RWPE2 (cell line): Measurements from ENCODE around the gene SPINT1.

Experiments
- ATAC-seq: fragments of 200-7000 bp; cut with Tn5 transposase; 3 replicates; pipeline ENCODE4 v1.9.1; 2021; ENCODE audit warnings: low read depth
- DNase-seq: peaks from one replicate; pipeline ENCODE4 v3.0.0-alpha.2; 2020; ENCODE audit warnings: low spot score
- H3K27ac ChIP-seq: fragments of 450-650 bp; 2 replicates; pipeline ENCODE4 v1.5.1; 2017; ENCODE audit warnings: mild to moderate bottlenecking; ENCODE audit not compliant: poor library complexity, severe bottlenecking
- H3K27me3 ChIP-seq: fragments of 250-450 bp; sonication (Bioruptor Pico); 2 replicates; pipeline ENCODE4 v1.5.1; 2021; ENCODE audit warnings: mild to moderate bottlenecking, moderate library complexity; ENCODE audit not compliant: insufficient read depth, poor library complexity, severe bottlenecking
- H3K36me3 ChIP-seq: fragments of 250-450 bp; sonication (Bioruptor Pico); 2 replicates; pipeline ENCODE4 v1.5.1; 2020; ENCODE audit warnings: low read depth, mild to moderate bottlenecking, moderate library complexity
- H3K4me1 ChIP-seq: fragments of 250-450 bp; sonication (Bioruptor Pico); 2 replicates; pipeline ENCODE4 v1.5.1; 2021; ENCODE audit warnings: mild to moderate bottlenecking, moderate library complexity; ENCODE audit not compliant: insufficient read depth, poor library complexity, severe bottlenecking
- H3K4me3 ChIP-seq: fragments of 250-450 bp; sonication (Bioruptor Pico); 2 replicates; pipeline ENCODE4 v1.5.1; 2021; ENCODE audit warnings: mild to moderate bottlenecking, moderate library complexity; ENCODE audit not compliant: severe bottlenecking
- H3K9me3 ChIP-seq: fragments of 250-450 bp; sonication (Bioruptor Pico); 2 replicates; pipeline ENCODE4 v1.5.1; 2021; ENCODE audit warnings: mild to moderate bottlenecking, moderate library complexity; ENCODE audit not compliant: severe bottlenecking
- CTCF ChIP-seq: fragments of 450-650 bp; IDR thresholded peaks from one replicate; pipeline ENCODE4 v1.5.1; 2017; ENCODE audit warnings: mild to moderate bottlenecking, moderate library complexity; ENCODE audit not compliant: poor library complexity, severe bottlenecking

The SPINT1 gene

GRCh38 chr15:40900256-40901052 lies 56.6 kb downstream of the SPINT1 start:
- Histone ChIP-seq H3K27me3 (no peaks in the 10 kb centered on the region), H3K9me3 (no peaks in the 10 kb centered on the region), H3K4me1 (peaks cover 2% of the 10 kb centered on the region), H3K36me3 (peaks cover 45% of the 10 kb centered on the region), H3K27ac (no peak overlapping the region), H3K4me3 (no peak overlapping the region)
- TF ChIP-seq CTCF: no peak
- no peak for ATAC-seq
- DNase-seq: no peak

- Histone ChIP-seq H3K4me3 (no peak overlapping the region), H3K27me3 (no peaks in the 10 kb centered on the region), H3K27ac (no peak overlapping the region), H3K9me3 (no peaks in the 10 kb centered on the region), H3K4me1 (peaks cover 2% of the 10 kb centered on the region), H3K36me3 (peaks cover 42% of the 10 kb centered on the region)
- no peak for ATAC-seq
- no peak for DNase-seq
- TF ChIP-seq CTCF: no peak
Observed at GRCh38 chr15:40901053-40901443, 57.2 kb downstream of the SPINT1 start.

- Histone ChIP-seq H3K4me3 (no peak overlapping the region), H3K27ac (peak overlapping the region; percentile 5), H3K36me3 (peaks cover 28% of the 10 kb centered on the region), H3K27me3 (no peaks in the 10 kb centered on the region), H3K4me1 (peaks cover 14% of the 10 kb centered on the region), H3K9me3 (no peaks in the 10 kb centered on the region)
- ATAC-seq: no peak
- no peak for TF ChIP-seq CTCF
- DNase-seq: peak; percentile 73
Observed at GRCh38 chr15:40902605-40903561, 59.0 kb downstream of the SPINT1 start.

GRCh38 chr15:40904552-40905201 lies 60.8 kb downstream of the SPINT1 start:
- ATAC-seq: no peak
- Histone ChIP-seq H3K27me3 (no peaks in the 10 kb centered on the region), H3K4me3 (no peak overlapping the region), H3K4me1 (peaks cover 14% of the 10 kb centered on the region), H3K9me3 (no peaks in the 10 kb centered on the region), H3K36me3 (peaks cover 28% of the 10 kb centered on the region), H3K27ac (peak overlapping the region; percentile 86)
- TF ChIP-seq CTCF: no peak
- no peak for DNase-seq
